ENCODE measurements around the gene PIGS.

- TF ChIP-seq CTCF (IDR thresholded peaks at IDR 0.05; ENCODE audit: insufficient read depth, low read length) (no peak), POLR2AphosphoS5 (IDR thresholded peaks at IDR 0.05; ENCODE audit: low read depth) (no peak), GABPA (IDR thresholded peaks at IDR 0.05; ENCODE audit: low read depth) (no peak), REST (IDR thresholded peaks at IDR 0.05; ENCODE audit: insufficient replicate concordance, low read depth) (no peak)
Measured at GRCh38 chr17:28597606-28598383, 26.5 kb upstream of the PIGS start.
